Muscle layer of colon (tissue), 2 donors: ENCODE data around the gene MYH11.
"Not testable (repeated sequence)": the region's sequence is repeated elsewhere in the genome, so short reads cannot be mapped to it uniquely, and the experiment has no call there.

Experiments
- H3K27ac ChIP-seq: one replicate; pipeline ENCODE4 v1.7.0; 2013; ENCODE audit warnings: low read depth, mild to moderate bottlenecking, low read length, moderate library complexity
- H3K27me3 ChIP-seq, 2 donors: one replicate each; pipeline ENCODE4 v1.7.0; 2013; ENCODE audit warnings: low read length in 2 of 2, mild to moderate bottlenecking in 2 of 2; ENCODE audit not compliant: insufficient read depth in 2 of 2, control insufficient read depth in 1 of 2
- H3K36me3 ChIP-seq: one replicate; pipeline ENCODE4 v1.7.0; 2013; ENCODE audit warnings: mild to moderate bottlenecking, low read length; ENCODE audit not compliant: insufficient read depth
- H3K4me1 ChIP-seq: one replicate; pipeline ENCODE4 v1.7.0; 2013; ENCODE audit warnings: mild to moderate bottlenecking, low read length; ENCODE audit not compliant: insufficient read depth
- H3K4me3 ChIP-seq, 2 donors: one replicate each; pipeline ENCODE4 v1.7.0; 2013; ENCODE audit warnings: low read length in 2 of 2, low read depth in 1 of 2, mild to moderate bottlenecking in 1 of 2, moderate library complexity in 1 of 2
- H3K9ac ChIP-seq: one replicate; pipeline ENCODE4 v1.7.0; 2013; ENCODE audit warnings: low read length
- H3K9me3 ChIP-seq: one replicate; pipeline ENCODE4 v1.7.0; 2013; ENCODE audit warnings: mild to moderate bottlenecking, low read length
- donor health status: abdominal sarcoma.
- donor health status: Adenocarcinoma of cecum.

The MYH11 gene

GRCh38 chr16:15854906-15855703, 1.7 kb downstream of the MYH11 start:
- Histone ChIP-seq H3K27me3 (peaks cover 0 to 12% of the 10 kb centered on the region in 2 donors), H3K9ac (peak overlapping the region; percentile 85), H3K9me3 (no peaks in the 10 kb centered on the region), H3K4me3 (peak overlapping the region; percentile 79 to 88), H3K36me3 (peaks cover 31% of the 10 kb centered on the region), H3K27ac (peak overlapping the region; percentile 98), H3K4me1 (peaks cover 9% of the 10 kb centered on the region)

GRCh38 chr16:15854061-15854460, 2.8 kb downstream of the MYH11 start:
- Histone ChIP-seq H3K4me3 (peak overlapping the region; percentile 79 to 88), H3K9me3 (no peaks in the 10 kb centered on the region), H3K27ac (peak overlapping the region; percentile 98), H3K9ac (peak overlapping the region; percentile 85), H3K4me1 (peaks cover 3% of the 10 kb centered on the region), H3K27me3 (peaks cover 0 to 12% of the 10 kb centered on the region in 2 donors), H3K36me3 (peaks cover 37% of the 10 kb centered on the region)

DNA sequence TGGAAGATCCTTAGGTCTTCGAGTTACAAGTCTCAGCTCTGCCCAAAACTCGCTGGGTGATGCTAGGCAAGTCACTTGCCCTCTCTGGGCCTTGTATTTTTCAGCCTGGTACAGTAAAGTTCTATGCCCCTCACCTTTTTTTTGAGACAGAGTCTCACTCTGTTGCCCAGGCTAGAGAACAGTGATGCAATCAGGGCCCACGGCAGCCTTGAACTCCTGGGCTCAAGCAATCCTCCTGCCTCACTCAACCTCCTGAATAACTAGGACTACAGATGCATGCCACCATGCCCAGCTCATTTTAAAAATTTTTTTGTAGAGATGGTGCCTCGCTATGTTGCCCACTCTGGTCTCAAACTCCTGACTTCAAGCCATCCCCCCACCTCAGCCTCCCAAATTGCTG, 3.8 kb downstream of the MYH11 start:
- Histone ChIP-seq H3K9ac (peak overlapping the region; percentile 85), H3K27ac (peak overlapping the region; percentile 98), H3K4me3 (peak overlapping the region; percentile 79 to 88), H3K9me3 (no peaks in the 10 kb centered on the region), H3K27me3 (peaks cover 0 to 12% of the 10 kb centered on the region in 2 donors), H3K36me3 (peaks cover 43% of the 10 kb centered on the region), H3K4me1 (no peaks in the 10 kb centered on the region)

GRCh38 chr16:15850555-15850954, 6.3 kb downstream of the MYH11 start:
- Histone ChIP-seq H3K9ac (peak overlapping the region; percentile 85), H3K36me3 (peaks cover 52% of the 10 kb centered on the region), H3K4me3 (peak overlapping the region; percentile 21 to 79), H3K27ac (peak overlapping the region; percentile 66)
- H3K9me3 ChIP-seq, H3K27me3 ChIP-seq, H3K4me1 ChIP-seq: not testable (repeated sequence)

GRCh38 chr16:15849209-15849981, 7.4 kb downstream of the MYH11 start:
- Histone ChIP-seq H3K9ac (peak overlapping the region; percentile 66), H3K9me3 (no peaks in the 10 kb centered on the region), H3K4me3 (peak overlapping the region in 1 of 2 donors; percentile 79), H3K36me3 (peaks cover 52% of the 10 kb centered on the region), H3K27me3 (no peaks in the 10 kb centered on the region), H3K4me1 (peaks cover 12% of the 10 kb centered on the region), H3K27ac (peak overlapping the region; percentile 70)

GRCh38 chr16:15847611-15848175, 9.1 kb downstream of the MYH11 start:
- Histone ChIP-seq H3K9ac (peak overlapping the region; percentile 32), H3K4me1 (peaks cover 21% of the 10 kb centered on the region), H3K27ac (peak overlapping the region; percentile 70), H3K4me3 (peak overlapping the region in 1 of 2 donors; percentile 38), H3K36me3 (peaks cover 45% of the 10 kb centered on the region), H3K27me3 (no peaks in the 10 kb centered on the region), H3K9me3 (no peaks in the 10 kb centered on the region)

- no peaks in the 10 kb centered on the region for H3K27me3 ChIP-seq
- H3K4me1 ChIP-seq, result peaks cover 32% of the 10 kb centered on the region
- H3K4me3 ChIP-seq, result peak overlapping the region; percentile 5 to 39
- peaks cover 34% of the 10 kb centered on the region for H3K36me3 ChIP-seq
- peak overlapping the region; percentile 67 for H3K27ac ChIP-seq
- peak overlapping the region; percentile 16 for H3K9ac ChIP-seq
- no peaks in the 10 kb centered on the region for H3K9me3 ChIP-seq
Measured at GRCh38 chr16:15846510-15846909, 10.3 kb downstream of the MYH11 start.

- H3K9me3 ChIP-seq, result no peaks in the 10 kb centered on the region
- H3K4me1 ChIP-seq, result peaks cover 41% of the 10 kb centered on the region
- H3K27me3 ChIP-seq, result no peaks in the 10 kb centered on the region
- H3K9ac ChIP-seq, result no peak overlapping the region
- peaks cover 28% of the 10 kb centered on the region for H3K36me3 ChIP-seq
- peak overlapping the region in 1 of 2 donors; percentile 26 for H3K4me3 ChIP-seq
- H3K27ac ChIP-seq, result peak overlapping the region; percentile 74
Measured at GRCh38 chr16:15843635-15844279, 13.1 kb downstream of the MYH11 start.

DNA sequence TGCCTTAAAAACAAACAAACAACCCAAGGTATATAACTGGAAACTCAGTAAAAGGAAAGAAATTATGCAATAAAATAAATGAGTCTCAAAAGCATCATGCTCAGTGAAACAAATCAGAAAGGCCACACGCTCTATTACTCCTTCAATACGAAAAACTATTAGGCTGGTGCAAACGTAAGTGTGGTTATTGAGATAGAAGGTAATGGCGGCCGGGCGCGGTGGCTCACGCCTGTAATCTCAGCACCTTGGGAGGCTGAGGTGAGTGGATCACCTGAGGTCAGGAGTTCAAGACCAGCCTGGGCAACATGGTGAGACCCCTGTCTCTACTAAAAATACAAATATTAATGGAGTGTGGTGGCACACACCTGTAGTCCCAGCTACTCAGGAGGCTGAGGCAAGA, 17.6 kb downstream of the MYH11 start:
- H3K4me3 ChIP-seq, H3K9ac ChIP-seq, H3K27me3 ChIP-seq, H3K9me3 ChIP-seq: not testable (repeated sequence)
- H3K4me1 ChIP-seq, result peaks cover 58% of the 10 kb centered on the region
- peak overlapping the region; percentile 1 for H3K27ac ChIP-seq
- peaks cover 49% of the 10 kb centered on the region for H3K36me3 ChIP-seq

- Histone ChIP-seq H3K9ac (peak overlapping the region; percentile 32), H3K9me3 (no peaks in the 10 kb centered on the region), H3K4me3 (peak overlapping the region in 1 of 2 donors; percentile 24), H3K27me3 (no peaks in the 10 kb centered on the region), H3K4me1 (peaks cover 62% of the 10 kb centered on the region), H3K36me3 (peaks cover 55% of the 10 kb centered on the region), H3K27ac (peak overlapping the region; percentile 90)
Measured at GRCh38 chr16:15837761-15838160, 19.1 kb downstream of the MYH11 start.
